ENCODE results near the gene AFG1L.

AFG1L gene

DNA sequence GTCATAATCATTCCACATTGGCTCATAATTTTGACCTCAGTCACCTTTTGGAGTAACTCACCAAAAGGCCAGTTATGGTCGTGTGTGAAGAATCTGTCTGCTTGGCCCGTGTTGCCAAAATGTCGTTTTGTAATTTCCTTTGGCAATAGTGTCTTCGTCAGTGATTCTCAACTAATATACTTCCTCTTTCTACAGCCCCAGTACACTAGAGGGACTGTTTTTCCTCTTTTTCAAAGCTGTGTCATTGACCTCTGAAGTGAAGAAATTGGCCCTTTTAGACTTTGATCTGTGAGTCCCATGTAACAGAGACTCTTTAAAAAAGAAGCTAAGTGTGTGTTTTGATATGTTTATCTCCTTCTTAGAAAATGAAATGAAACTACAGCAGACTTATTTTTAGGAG lies 271.0 kb downstream of the AFG1L start:
- H3K27ac ChIP-seq, result no peak overlapping the region
- TF ChIP-seq, protein P1, sequence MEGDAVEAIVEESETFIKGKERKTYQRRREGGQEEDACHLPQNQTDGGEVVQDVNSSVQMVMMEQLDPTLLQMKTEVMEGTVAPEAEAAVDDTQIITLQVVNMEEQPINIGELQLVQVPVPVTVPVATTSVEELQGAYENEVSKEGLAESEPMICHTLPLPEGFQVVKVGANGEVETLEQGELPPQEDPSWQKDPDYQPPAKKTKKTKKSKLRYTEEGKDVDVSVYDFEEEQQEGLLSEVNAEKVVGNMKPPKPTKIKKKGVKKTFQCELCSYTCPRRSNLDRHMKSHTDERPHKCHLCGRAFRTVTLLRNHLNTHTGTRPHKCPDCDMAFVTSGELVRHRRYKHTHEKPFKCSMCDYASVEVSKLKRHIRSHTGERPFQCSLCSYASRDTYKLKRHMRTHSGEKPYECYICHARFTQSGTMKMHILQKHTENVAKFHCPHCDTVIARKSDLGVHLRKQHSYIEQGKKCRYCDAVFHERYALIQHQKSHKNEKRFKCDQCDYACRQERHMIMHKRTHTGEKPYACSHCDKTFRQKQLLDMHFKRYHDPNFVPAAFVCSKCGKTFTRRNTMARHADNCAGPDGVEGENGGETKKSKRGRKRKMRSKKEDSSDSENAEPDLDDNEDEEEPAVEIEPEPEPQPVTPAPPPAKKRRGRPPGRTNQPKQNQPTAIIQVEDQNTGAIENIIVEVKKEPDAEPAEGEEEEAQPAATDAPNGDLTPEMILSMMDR (conservative IDR thresholded peaks at IDR 0.05), result no peak

- TF ChIP-seq, protein P1 (conservative IDR thresholded peaks at IDR 0.05), result no peak
- no peak overlapping the region for H3K27ac ChIP-seq
Measured at GRCh38 chr6:108566406-108566805, 271.6 kb downstream of the AFG1L start.

DNA sequence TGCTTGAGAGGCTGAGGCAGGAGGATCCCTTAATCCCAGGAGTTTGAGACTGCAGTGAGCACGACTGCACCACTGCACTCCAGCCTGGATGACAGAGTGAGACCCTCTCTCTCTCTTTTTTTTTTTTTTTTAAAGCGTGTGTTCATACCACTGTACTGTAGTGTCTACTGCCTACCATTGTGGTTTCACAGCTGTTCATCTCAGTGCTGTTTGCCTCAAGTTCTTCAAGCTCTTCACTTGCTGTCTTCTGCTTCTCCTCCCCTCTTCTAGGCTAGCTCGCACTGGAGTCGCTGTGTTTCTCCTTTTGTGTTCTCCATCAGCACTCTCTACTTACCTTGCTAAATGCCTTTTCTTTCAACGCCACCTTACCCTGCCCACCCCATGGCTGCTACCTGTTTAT lies 273.2 kb downstream of the AFG1L start:
- H3K27ac ChIP-seq, result no peak overlapping the region
- TF ChIP-seq, protein P1 (conservative IDR thresholded peaks at IDR 0.05), result no peak

GRCh38 chr6:108568551-108569305 lies 273.9 kb downstream of the AFG1L start:
- TF ChIP-seq, protein P1 (conservative IDR thresholded peaks at IDR 0.05), result no peak
- H3K27ac ChIP-seq, result no peak overlapping the region

- H3K27ac ChIP-seq, result no peak overlapping the region
- TF ChIP-seq, protein P1 (conservative IDR thresholded peaks at IDR 0.05), result peak; percentile 32
Measured at GRCh38 chr6:108570517-108570916, 275.7 kb downstream of the AFG1L start.

GRCh38 chr6:108574457-108575141 lies 279.7 kb downstream of the AFG1L start:
- 0 out of 2 replicates have a peak overlapping the region, but pooled peaks have one; percentile 7 for H3K27ac ChIP-seq
- TF ChIP-seq, protein P1 (conservative IDR thresholded peaks at IDR 0.05), result no peak
